H1 (cell line): ENCODE results near the gene TRMT61B. TPM values are rescaled to one million over a fixed set of nuclear protein-coding genes. Genes with fewer than 3 reads are reported as not detected.

Source experiments
- CTCF ChIA-PET: fragments of 300-600 bp; sonication (Branson Sonifier 250); formaldehyde crosslinking; loops from one replicate; lab custom pipeline; 2021; ENCODE audit not compliant: partially characterized antibody; lab: Charles Lee
- POLR2A ChIA-PET: fragments of 300-600 bp; sonication (Branson Sonifier 250); formaldehyde crosslinking; loops from one replicate; lab custom pipeline; 2021; ENCODE audit warnings: inconsistent platforms; ENCODE audit not compliant: partially characterized antibody; lab: Charles Lee
- DNase-seq, 2 experiments: peaks; one replicate each; pipeline versions ENCODE4 v3.0.0 to v3.0.0-alpha.2; 2010 to 2022; ENCODE audit warnings: low spot score in 2 of 2, low read depth in 1 of 2, mixed read lengths in 1 of 2
- FAIRE-seq: peaks from 2 replicates; lab custom pipeline; 2011; peaks lifted over from hg19 to GRCh38; lab: Jason Lieb, UNC
- H2AFZ ChIP-seq: 2 replicates; pipeline ENCODE4 v1.8.1; 2012; ENCODE audit warnings: low read length, inconsistent platforms
- H2AK5ac ChIP-seq: 2 replicates; pipeline ENCODE4 v1.6.1; 2013; ENCODE audit warnings: low read depth, low read length
- H2BK120ac ChIP-seq: replicated peaks from 2 replicates; pipeline ENCODE3; 2013; ENCODE audit warnings: low read depth, low read length, inconsistent platforms
- H2BK12ac ChIP-seq: 2 replicates; pipeline ENCODE4 v1.6.1; 2013; ENCODE audit warnings: low read depth, low read length
- H2BK15ac ChIP-seq: 2 replicates; pipeline ENCODE4 v1.6.1; 2013; ENCODE audit warnings: low read length
- H2BK20ac ChIP-seq: 2 replicates; pipeline ENCODE4 v1.6.1; 2013; ENCODE audit warnings: low read length
- H2BK5ac ChIP-seq: 2 replicates; pipeline ENCODE4 v1.6.1; 2013; ENCODE audit warnings: low read depth, low read length
- H3K14ac ChIP-seq: 2 replicates; pipeline ENCODE4 v1.6.1; 2013; ENCODE audit warnings: inconsistent platforms; ENCODE audit not compliant: insufficient read length
- H3K18ac ChIP-seq: 2 replicates; pipeline ENCODE4 v1.6.1; 2013; ENCODE audit warnings: low read length; ENCODE audit errors: extremely low read depth
- H3K23ac ChIP-seq: 2 replicates; pipeline ENCODE4 v1.6.1; 2013; ENCODE audit warnings: inconsistent platforms; ENCODE audit not compliant: insufficient read length
- H3K23me2 ChIP-seq: 2 replicates; pipeline ENCODE4 v1.6.1; 2013; ENCODE audit warnings: low read depth, low read length
- H3K27ac ChIP-seq: 2 replicates; pipeline ENCODE4 v1.6.1; 2011; ENCODE audit warnings: low read depth, low read length, inconsistent platforms
- H3K27me3 ChIP-seq, 4 experiments: replicated peaks in 1 of 4; 1 replicate in 1 of 4; 2 replicates in 3 of 4; pipeline versions ENCODE4 v1.6.1 to v1.8.1; 2011 to 2013; ENCODE audit warnings: low read length in 3 of 4, mild to moderate bottlenecking in 3 of 4, inconsistent platforms in 2 of 4, mixed read lengths in 2 of 4, moderate library complexity in 1 of 4; ENCODE audit not compliant: control insufficient read depth in 3 of 4, insufficient read depth in 3 of 4; ENCODE audit errors: extremely low read depth in 1 of 4
- H3K36me3 ChIP-seq, 4 experiments: 2 replicates each; pipeline versions ENCODE4 v1.6.1 to v1.8.1; 2011 to 2013; ENCODE audit warnings: mild to moderate bottlenecking in 4 of 4, low read length in 3 of 4, moderate library complexity in 2 of 4, control low read depth in 1 of 4, inconsistent platforms in 1 of 4; ENCODE audit not compliant: insufficient read depth in 4 of 4, control insufficient read depth in 2 of 4
- H3K4ac ChIP-seq: replicated peaks from 2 replicates; pipeline ENCODE3; 2013; ENCODE audit warnings: low read length, low read depth, mixed read lengths, inconsistent platforms; ENCODE audit not compliant: insufficient read length
- H3K4me1 ChIP-seq, 4 experiments: replicated peaks in 1 of 4; 1 replicate in 1 of 4; 2 replicates in 3 of 4; pipeline versions ENCODE4 v1.6.1 to v1.8.1; 2011 to 2013; ENCODE audit warnings: low read length in 3 of 4, inconsistent platforms in 2 of 4, mixed read lengths in 1 of 4; ENCODE audit not compliant: insufficient read depth in 4 of 4, control insufficient read depth in 3 of 4
- H3K4me2 ChIP-seq, 2 experiments: 2 replicates each; pipeline versions ENCODE4 v1.6.1 to v1.8.1; 2011 to 2013; ENCODE audit warnings: low read depth in 2 of 2, low read length in 2 of 2, control low read depth in 1 of 2, inconsistent platforms in 1 of 2, mild to moderate bottlenecking in 1 of 2; ENCODE audit not compliant: insufficient read depth in 1 of 2
- H3K4me3 ChIP-seq, 4 experiments: fragments of 200-600, 300-600 bp in 1 of 4; sonication (generic), shearing (Covaris generic), sonication (Bioruptor Twin) in 1 of 4; 2 replicates each; pipeline versions ENCODE4 v1.5.1 to v1.8.1; 2011 to 2016; ENCODE audit warnings: low read length in 4 of 4, low read depth in 3 of 4, control low read depth in 2 of 4, inconsistent platforms in 2 of 4, mild to moderate bottlenecking in 2 of 4, mixed read lengths in 1 of 4, moderate library complexity in 1 of 4; ENCODE audit not compliant: insufficient read depth in 2 of 4; ENCODE audit errors: extremely low read depth in 1 of 4
- H3K56ac ChIP-seq: replicated peaks from 2 replicates; pipeline ENCODE3; 2013; ENCODE audit warnings: low read depth, mild to moderate bottlenecking, mixed read lengths, low read length, inconsistent platforms; ENCODE audit not compliant: insufficient read length
- H3K79me1 ChIP-seq: 2 replicates; pipeline ENCODE4 v1.6.1; 2013; ENCODE audit warnings: low read depth, low read length, control low read depth
- H3K79me2 ChIP-seq, 2 experiments: 2 replicates each; pipeline versions ENCODE4 v1.6.1 to v1.8.1; 2012 to 2013; ENCODE audit warnings: low read length in 2 of 2, mild to moderate bottlenecking in 2 of 2, inconsistent platforms in 1 of 2; ENCODE audit not compliant: insufficient read depth in 2 of 2, control insufficient read depth in 1 of 2
- H3K9ac ChIP-seq, 4 experiments: replicated peaks in 1 of 4; 1 replicate in 1 of 4; 2 replicates in 3 of 4; pipeline versions ENCODE4 v1.6.1 to v1.8.1; 2011 to 2013; ENCODE audit warnings: low read depth in 3 of 4, low read length in 3 of 4, control low read depth in 2 of 4, mild to moderate bottlenecking in 2 of 4, moderate library complexity in 2 of 4, inconsistent platforms in 1 of 4; ENCODE audit errors: extremely low read depth in 1 of 4
- H3K9me3 ChIP-seq, 2 experiments: 2 replicates each; pipeline versions ENCODE4 v1.6.1 to v1.8.1; 2012 to 2013; ENCODE audit warnings: mild to moderate bottlenecking in 2 of 2, moderate library complexity in 2 of 2, control low read depth in 1 of 2, inconsistent platforms in 1 of 2, low read depth in 1 of 2, low read length in 1 of 2, mixed read lengths in 1 of 2; ENCODE audit not compliant: insufficient read depth in 2 of 2
- H4K20me1 ChIP-seq, 2 experiments: replicated peaks in 1 of 2; 2 replicates each; pipeline versions ENCODE3 to v1.8.1; 2011 to 2013; ENCODE audit warnings: inconsistent platforms in 2 of 2, low read length in 2 of 2, mild to moderate bottlenecking in 1 of 2; ENCODE audit not compliant: insufficient read depth in 2 of 2, control insufficient read depth in 1 of 2
- H4K5ac ChIP-seq: 2 replicates; pipeline ENCODE4 v1.6.1; 2013; ENCODE audit warnings: low read length, low read depth, mixed read lengths, inconsistent platforms; ENCODE audit not compliant: insufficient read length
- H4K8ac ChIP-seq: 2 replicates; pipeline ENCODE4 v1.8.0; 2013; ENCODE audit warnings: mild to moderate bottlenecking, moderate library complexity, low read length, inconsistent platforms; ENCODE audit not compliant: insufficient read depth; ENCODE audit errors: extremely low read depth
- H4K91ac ChIP-seq: replicated peaks from 2 replicates; pipeline ENCODE3; 2013; ENCODE audit warnings: low read length, mixed read lengths, inconsistent platforms; ENCODE audit not compliant: insufficient read length
- ATF2 ChIP-seq: IDR thresholded peaks from 2 replicates; pipeline ENCODE4 v1.6.1; 2012; ENCODE audit warnings: low read length, inconsistent platforms
- BCL11A ChIP-seq, 2 experiments: IDR thresholded peaks; one replicate each; pipeline ENCODE4 v1.6.1; 2011; ENCODE audit warnings: low read depth in 2 of 2, low read length in 2 of 2, mild to moderate bottlenecking in 2 of 2
- E2F6 ChIP-seq: IDR thresholded peaks from 2 replicates; pipeline ENCODE4 v1.6.1; 2012; ENCODE audit warnings: inconsistent platforms
- GABPA ChIP-seq: IDR thresholded peaks from 2 replicates; pipeline ENCODE4 v1.6.1; 2011; ENCODE audit warnings: mild to moderate bottlenecking, low read length, moderate library complexity, borderline replicate concordance; ENCODE audit not compliant: insufficient read depth
- HDAC2 ChIP-seq, 2 experiments: fragments of 300-600 bp in 1 of 2; sonication (generic) in 1 of 2; IDR thresholded peaks; 2 replicates each; pipeline ENCODE4 v1.6.1; 2011 to 2012; ENCODE audit warnings: low read depth in 2 of 2, low read length in 2 of 2, mild to moderate bottlenecking in 2 of 2, moderate library complexity in 2 of 2, borderline replicate concordance in 1 of 2, inconsistent platforms in 1 of 2
- MAFK ChIP-seq: IDR thresholded peaks from 2 replicates; pipeline ENCODE4 v1.6.1; 2012; ENCODE audit warnings: low read depth, mild to moderate bottlenecking, improper control_type of control experiment, low read length
- NANOG ChIP-seq: IDR thresholded peaks from 2 replicates; pipeline ENCODE4 v1.6.1; 2011; ENCODE audit warnings: low read length, low read depth, mild to moderate bottlenecking, inconsistent platforms; ENCODE audit not compliant: insufficient read depth, poor library complexity, severe bottlenecking
- SP2 ChIP-seq: IDR thresholded peaks from 2 replicates; pipeline ENCODE4 v1.6.1; 2012; ENCODE audit warnings: mild to moderate bottlenecking, low read length, inconsistent platforms
- USF2 ChIP-seq: IDR thresholded peaks from 2 replicates; pipeline ENCODE4 v1.6.1; 2011; ENCODE audit warnings: low read length, improper control_type of control experiment
- ZNF274 ChIP-seq: IDR thresholded peaks from 2 replicates; pipeline ENCODE4 v1.7.0; 2012; ENCODE audit warnings: low read length, borderline replicate concordance; ENCODE audit errors: extremely low read depth
- WGBS, 2 experiments: shearing (Covaris generic) in 1 of 2; methylation state at CpG; one replicate each; pipeline versions ENCODE4 v1.1.6 to v1.1.7; 2013 to 2015; ENCODE audit warnings: low lambda C conversion rate in 2 of 2, mixed read lengths in 2 of 2, inconsistent platforms in 1 of 2, low coverage in 1 of 2, missing lambda C conversion rate in 1 of 2; ENCODE audit not compliant: insufficient replicate concordance in 2 of 2, insufficient coverage in 1 of 2, insufficient read length in 1 of 2; ENCODE audit errors: extremely low coverage in 1 of 2, missing lambda C conversion rate in 1 of 2; 5-methylcytosine and 5-hydroxymethylcytosine counted together
- polyA plus RNA-seq, 7 experiments: library from polyadenylated mRNA; depleted of rRNA in 3 of 7; stranded (reverse) in 5 of 7; unstranded in 2 of 7; fragments of >200 nt in 5 of 7; fragments of 200-250 nt in 2 of 7; gene quantifications; 1 replicate in 5 of 7; 2 replicates in 1 of 7; 4 replicates in 1 of 7; pipeline versions ENCODE4 v1.2.1 to v1.2.3, GENCODE V29; 2011 to 2013; ENCODE audit warnings: missing spikeins in 2 of 7, mixed read lengths in 2 of 7
- total RNA-seq: library from RNA; stranded (reverse); fragmentation: NEBNext Ultra II Directional; extraction: Animal tissue kit (Norgen Biotek cat#: 25700); gene quantifications from 2 replicates; pipeline ENCODE4 v1.2.1, GENCODE V29; 2021

Gene TRMT61B
- total and polyA plus RNA-seq, 2 of the 8 experiments (the other 6 are each of a cell fraction or from before 2014, with no cell fraction given) = 10.4 to 27.8 TPM

GRCh38 chr2:28905533-28905932 lies 35.4 kb upstream of the TRMT61B start:
- no peak overlapping the region for H3K18ac ChIP-seq
- DNase-seq = no peak
- no peak overlapping the region for H2BK12ac ChIP-seq
- POLR2A ChIA-PET = interaction anchor here (0.8 to 3.3 kb wide), 3 partner anchors 8 to 11 kb away, joined by 3 to 14 read pairs (median 5); no protein-coding TSS in a partner anchor
- no peak overlapping the region for H3K4me3 ChIP-seq
- peaks cover 9% of the 10 kb centered on the region; the same call in 1 of the 2 replicates for H3K79me1 ChIP-seq
- no peak overlapping the region for H3K23ac ChIP-seq
- no peak overlapping the region for H4K8ac ChIP-seq
- no peak overlapping the region for H3K4ac ChIP-seq
- no peak overlapping the region for H2AFZ ChIP-seq
- H3K9me3 ChIP-seq = no peaks in the 10 kb centered on the region
- H2BK15ac ChIP-seq = no peak overlapping the region
- no peak overlapping the region for H3K56ac ChIP-seq
- H4K91ac ChIP-seq = no peak overlapping the region
- peaks cover 14 to 86% (median 50%) of the 10 kb centered on the region in 4 experiments for H3K36me3 ChIP-seq
- no peak overlapping the region for H3K4me2 ChIP-seq
- H4K5ac ChIP-seq = no peak overlapping the region
- H3K27ac ChIP-seq = no peak overlapping the region
- 92% methylated on average over 3 of the region's 3 CpGs; no CpG with 5 or more reads in 1 of the 2 experiments for WGBS, 2 experiments
- H2BK5ac ChIP-seq = no peak overlapping the region
- H2BK20ac ChIP-seq = no peak overlapping the region
- CTCF ChIA-PET = no interaction called here
- H3K9ac ChIP-seq = no peak overlapping the region
- no peaks in the 10 kb centered on the region for H3K4me1 ChIP-seq
- no peak overlapping the region for H3K14ac ChIP-seq
- H4K20me1 ChIP-seq = peaks cover 19 to 32% of the 10 kb centered on the region in 2 experiments
- H2BK120ac ChIP-seq = no peak overlapping the region
- no peak overlapping the region for H2AK5ac ChIP-seq
- peaks cover 35 to 99% of the 10 kb centered on the region in 2 experiments for H3K79me2 ChIP-seq
- FAIRE-seq = no peak
- no peaks in the 10 kb centered on the region for H3K27me3 ChIP-seq
- no peaks in the 10 kb centered on the region for H3K23me2 ChIP-seq
- TF ChIP-seq ZNF274 (no peak), NANOG (no peak), E2F6 (no peak), BCL11A (IDR thresholded peaks at IDR 0.05; ENCODE audit: low read depth in 2 of 2, low read length in 2 of 2) (no peak), HDAC2 (IDR thresholded peaks at IDR 0.05; ENCODE audit: borderline replicate concordance in 1 of 2, low read depth in 2 of 2, low read length in 2 of 2) (no peak), MAFK (no peak), ATF2 (no peak), SP2 (no peak), USF2 (no peak), GABPA (no peak)
